ENCODE measurements around the gene BTN3A1. TPM values are rescaled to one million over a fixed set of nuclear protein-coding genes. Genes with fewer than 3 reads are reported as not detected.
"Not testable (repeated sequence)": the region's sequence is repeated elsewhere in the genome, so short reads cannot be mapped to it uniquely, and the experiment has no call there.

Gene BTN3A1
- total RNA-seq, 1 experiment from 2014 or later: 9.0 TPM

DNA sequence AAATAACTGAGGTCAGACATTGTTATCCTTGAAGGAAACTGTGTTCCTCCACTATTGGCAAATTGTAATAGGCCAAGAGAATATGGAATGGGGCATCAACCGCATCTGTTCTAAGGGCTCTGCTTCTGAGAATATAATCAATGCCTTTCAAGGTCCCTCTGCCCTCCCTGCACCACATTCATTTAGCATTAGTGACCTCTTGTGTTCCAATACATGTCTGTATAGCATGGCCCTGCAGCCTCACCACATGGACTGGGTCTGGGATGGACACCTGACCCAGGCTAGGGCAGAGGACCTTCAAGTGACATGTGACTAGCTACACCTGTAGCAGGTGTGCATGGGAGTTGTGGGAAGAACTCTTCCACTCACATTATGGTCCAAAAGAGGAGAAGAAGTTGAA, 14.2 kb downstream of the BTN3A1 start (continued):
- TF ChIP-seq, protein P1, sequence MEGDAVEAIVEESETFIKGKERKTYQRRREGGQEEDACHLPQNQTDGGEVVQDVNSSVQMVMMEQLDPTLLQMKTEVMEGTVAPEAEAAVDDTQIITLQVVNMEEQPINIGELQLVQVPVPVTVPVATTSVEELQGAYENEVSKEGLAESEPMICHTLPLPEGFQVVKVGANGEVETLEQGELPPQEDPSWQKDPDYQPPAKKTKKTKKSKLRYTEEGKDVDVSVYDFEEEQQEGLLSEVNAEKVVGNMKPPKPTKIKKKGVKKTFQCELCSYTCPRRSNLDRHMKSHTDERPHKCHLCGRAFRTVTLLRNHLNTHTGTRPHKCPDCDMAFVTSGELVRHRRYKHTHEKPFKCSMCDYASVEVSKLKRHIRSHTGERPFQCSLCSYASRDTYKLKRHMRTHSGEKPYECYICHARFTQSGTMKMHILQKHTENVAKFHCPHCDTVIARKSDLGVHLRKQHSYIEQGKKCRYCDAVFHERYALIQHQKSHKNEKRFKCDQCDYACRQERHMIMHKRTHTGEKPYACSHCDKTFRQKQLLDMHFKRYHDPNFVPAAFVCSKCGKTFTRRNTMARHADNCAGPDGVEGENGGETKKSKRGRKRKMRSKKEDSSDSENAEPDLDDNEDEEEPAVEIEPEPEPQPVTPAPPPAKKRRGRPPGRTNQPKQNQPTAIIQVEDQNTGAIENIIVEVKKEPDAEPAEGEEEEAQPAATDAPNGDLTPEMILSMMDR (IDR thresholded peaks at IDR 0.05 in 2 of 3, conservative IDR thresholded peaks at IDR 0.05 in 1 of 3; ENCODE audit: borderline replicate concordance in 1 of 3, insufficient read depth in 1 of 3, low read depth in 2 of 3, low read length in 2 of 3): no peak
- TF ChIP-seq YY1 (IDR thresholded peaks at IDR 0.05; ENCODE audit: extremely low read depth, insufficient replicate concordance, low read depth, low read length) (no peak), CEBPB (IDR thresholded peaks at IDR 0.05; ENCODE audit: low read depth) (no peak), ELF1 (IDR thresholded peaks at IDR 0.05; ENCODE audit: borderline replicate concordance, low read depth) (no peak), POLR2A (IDR thresholded peaks at IDR 0.05; ENCODE audit: borderline replicate concordance, extremely low read depth, insufficient read depth, insufficient read length) (no peak)
- TF ChIP-seq, protein P2, sequence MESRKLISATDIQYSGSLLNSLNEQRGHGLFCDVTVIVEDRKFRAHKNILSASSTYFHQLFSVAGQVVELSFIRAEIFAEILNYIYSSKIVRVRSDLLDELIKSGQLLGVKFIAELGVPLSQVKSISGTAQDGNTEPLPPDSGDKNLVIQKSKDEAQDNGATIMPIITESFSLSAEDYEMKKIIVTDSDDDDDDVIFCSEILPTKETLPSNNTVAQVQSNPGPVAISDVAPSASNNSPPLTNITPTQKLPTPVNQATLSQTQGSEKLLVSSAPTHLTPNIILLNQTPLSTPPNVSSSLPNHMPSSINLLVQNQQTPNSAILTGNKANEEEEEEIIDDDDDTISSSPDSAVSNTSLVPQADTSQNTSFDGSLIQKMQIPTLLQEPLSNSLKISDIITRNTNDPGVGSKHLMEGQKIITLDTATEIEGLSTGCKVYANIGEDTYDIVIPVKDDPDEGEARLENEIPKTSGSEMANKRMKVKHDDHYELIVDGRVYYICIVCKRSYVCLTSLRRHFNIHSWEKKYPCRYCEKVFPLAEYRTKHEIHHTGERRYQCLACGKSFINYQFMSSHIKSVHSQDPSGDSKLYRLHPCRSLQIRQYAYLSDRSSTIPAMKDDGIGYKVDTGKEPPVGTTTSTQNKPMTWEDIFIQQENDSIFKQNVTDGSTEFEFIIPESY (IDR thresholded peaks at IDR 0.05; ENCODE audit: extremely low read depth, insufficient replicate concordance, low read length): no peak

DNA sequence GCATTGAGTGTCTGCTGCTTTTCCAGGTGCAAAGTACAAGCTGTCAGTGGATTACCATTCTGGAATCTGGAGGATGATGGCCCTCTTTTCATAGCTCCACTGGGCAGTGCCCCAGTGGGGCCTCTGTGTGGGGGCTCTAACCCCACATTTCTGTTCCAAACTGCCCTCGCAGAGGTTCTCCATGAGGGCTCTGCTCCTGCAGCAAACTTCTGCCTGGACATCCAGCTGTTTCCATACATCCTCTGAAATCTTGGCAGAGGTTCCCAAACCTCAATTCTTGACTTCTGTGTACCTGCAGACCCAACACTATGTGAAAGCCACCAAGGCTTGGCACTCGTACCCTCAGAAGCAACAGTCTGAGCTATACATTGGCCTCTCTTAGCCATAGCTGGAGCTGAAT, 16.0 kb downstream of the BTN3A1 start:
- ATAC-seq; CTCF ChIA-PET; H3K79me2 ChIP-seq (ENCODE audit: insufficient read depth, low read length); H2AFZ ChIP-seq (ENCODE audit: low read depth, low read length, poor library complexity, severe bottlenecking); H3K27ac ChIP-seq (ENCODE audit: low read depth, low read length); POLR2A ChIA-PET; H3K9ac ChIP-seq (ENCODE audit: low read length); H3K4me2 ChIP-seq (ENCODE audit: low read length); H3K9me2 ChIP-seq (ENCODE audit: insufficient read depth); H3K27me3 ChIP-seq (ENCODE audit: insufficient read depth, low read length); H3K4me3 ChIP-seq (replicated peaks in 1 of 2; ENCODE audit: low read depth in 1 of 2, low read length in 2 of 2); RAD21 ChIA-PET (ENCODE audit: low non-redundant PET in 1 of 2, low total read pairs in 2 of 2, uncharacterized antibody in 2 of 2, unreplicated experiment in 2 of 2); H4K20me1 ChIP-seq (ENCODE audit: insufficient read depth); H3K9me3 ChIP-seq (ENCODE audit: control insufficient read depth in 1 of 2, insufficient read depth in 1 of 2, low read depth in 1 of 2, low read length in 2 of 2); H3K36me3 ChIP-seq (ENCODE audit: control insufficient read depth in 1 of 2, insufficient read depth in 2 of 2, low read length in 2 of 2); DNase-seq (ENCODE audit: low read depth, low spot score); intact Hi-C loops (cut with micrococcal nuclease); BruUV-seq (replicated peaks): not testable (repeated sequence)
- H3K4me1 ChIP-seq (ENCODE audit: control insufficient read depth in 1 of 2, insufficient read depth in 2 of 2, low read length in 2 of 2): peaks cover 4 to 13% of the 10 kb centered on the region in 2 experiments; a peak in 3 of 4 replicates

DNA sequence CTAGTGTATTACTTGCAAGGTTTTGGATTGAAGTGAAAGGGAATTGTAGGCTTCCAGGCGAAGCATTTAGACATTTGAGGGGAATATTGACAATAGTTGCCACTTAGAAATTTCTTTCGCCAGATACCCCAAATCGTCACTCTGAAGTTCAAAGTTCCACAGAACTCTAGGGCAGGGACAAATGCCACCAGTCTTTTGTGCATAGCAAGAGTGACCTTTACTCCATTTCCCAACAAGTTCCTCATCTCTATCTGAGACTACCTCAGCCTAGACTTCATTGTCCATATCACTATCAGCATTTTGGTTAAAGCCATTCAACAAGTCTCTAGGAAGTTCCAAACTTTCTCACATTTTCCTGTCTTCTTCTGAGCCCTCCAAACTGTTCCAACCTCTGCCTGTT, 16.7 kb downstream of the BTN3A1 start:
- ATAC-seq; H2AFZ ChIP-seq (ENCODE audit: low read depth, low read length, poor library complexity, severe bottlenecking); POLR2A ChIA-PET; DNase-seq (ENCODE audit: low read depth, low spot score); H3K27ac ChIP-seq (ENCODE audit: low read depth, low read length); RAD21 ChIA-PET (ENCODE audit: low non-redundant PET in 1 of 2, low total read pairs in 2 of 2, uncharacterized antibody in 2 of 2, unreplicated experiment in 2 of 2); BruUV-seq (replicated peaks); H3K4me2 ChIP-seq (ENCODE audit: low read length); CTCF ChIA-PET; H3K9me3 ChIP-seq (ENCODE audit: control insufficient read depth in 1 of 2, insufficient read depth in 1 of 2, low read depth in 1 of 2, low read length in 2 of 2); H3K9ac ChIP-seq (ENCODE audit: low read length); intact Hi-C loops (cut with micrococcal nuclease); H3K9me2 ChIP-seq (ENCODE audit: insufficient read depth); H4K20me1 ChIP-seq (ENCODE audit: insufficient read depth); H3K36me3 ChIP-seq (ENCODE audit: control insufficient read depth in 1 of 2, insufficient read depth in 2 of 2, low read length in 2 of 2); H3K4me3 ChIP-seq (replicated peaks in 1 of 2; ENCODE audit: low read depth in 1 of 2, low read length in 2 of 2); H3K79me2 ChIP-seq (ENCODE audit: insufficient read depth, low read length); H3K27me3 ChIP-seq (ENCODE audit: insufficient read depth, low read length): not testable (repeated sequence)
- H3K4me1 ChIP-seq (ENCODE audit: control insufficient read depth in 1 of 2, insufficient read depth in 2 of 2, low read length in 2 of 2): peaks cover 4 to 13% of the 10 kb centered on the region in 2 experiments; a peak in 3 of 4 replicates
